HL-60/S4 treated with phorbol 12-myristate 13-acetate at 8.2 ng/mL for 4 days and 3 days (cell line): ENCODE data around the gene GSKIP.
"Not testable (repeated sequence)": the region's sequence is repeated elsewhere in the genome, so short reads cannot be mapped to it uniquely, and the experiment has no call there.

Experiments used
- in situ Hi-C: fragments of 300-500 bp; cut with MboI; formaldehyde crosslinking; loops from 2 replicates; pipeline ENCODE4 v1.15.0; 2022; ENCODE audit warnings: low sequenced_read_pairs

The GSKIP gene

DNA sequence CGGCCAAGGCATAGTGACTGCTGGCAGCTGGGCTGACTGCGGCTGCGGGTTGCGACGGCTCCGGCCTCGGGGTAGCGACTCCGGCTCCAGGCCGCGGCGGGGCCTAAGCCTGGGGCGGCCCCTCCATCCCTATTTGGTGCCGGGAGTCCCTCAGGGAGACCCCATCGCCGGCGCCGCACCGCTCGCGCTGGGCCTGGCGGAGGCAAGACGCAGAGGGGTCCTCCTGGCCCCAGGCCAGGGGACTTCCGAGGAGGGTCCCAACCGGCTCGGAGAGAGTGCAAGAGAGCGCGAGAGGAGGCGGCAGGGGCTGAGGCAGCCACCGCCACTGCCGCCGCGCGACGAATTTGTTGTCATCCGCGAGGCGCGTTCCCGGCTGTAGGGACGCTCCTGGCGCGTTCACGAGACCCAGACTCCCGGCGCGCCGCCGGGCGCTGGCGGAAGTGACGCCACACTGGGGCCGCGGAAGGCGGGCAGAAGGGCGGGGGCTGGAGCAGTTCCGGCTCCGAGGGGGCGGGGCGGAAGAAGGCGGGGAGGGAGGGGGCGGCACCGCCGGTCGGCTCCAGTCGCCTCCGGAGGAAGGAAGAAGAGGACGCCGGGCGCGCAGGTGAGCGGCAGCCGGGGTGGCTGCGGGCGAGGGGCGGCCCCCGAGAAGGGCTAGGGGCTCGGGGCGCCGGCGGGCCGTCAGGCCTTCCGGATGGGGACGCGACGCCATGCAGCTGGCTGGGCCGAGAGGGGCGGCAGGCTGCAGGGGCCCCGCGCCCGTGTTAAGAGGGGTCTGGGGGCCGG is at the start of gene GSKIP, which contains the start of gene ATG2B:
Gene GSKIP, plus strand, starts transcription at position 562 of the 786 bp plus-strand sequence. CDS start 18,722 bp downstream, outside the sequence.
Gene ATG2B, minus strand, starts transcription at position 377 of the 786 bp plus-strand sequence. Its CDS starts 365 bp downstream, at position 12.
- in situ Hi-C loops: no loop called here

DNA sequence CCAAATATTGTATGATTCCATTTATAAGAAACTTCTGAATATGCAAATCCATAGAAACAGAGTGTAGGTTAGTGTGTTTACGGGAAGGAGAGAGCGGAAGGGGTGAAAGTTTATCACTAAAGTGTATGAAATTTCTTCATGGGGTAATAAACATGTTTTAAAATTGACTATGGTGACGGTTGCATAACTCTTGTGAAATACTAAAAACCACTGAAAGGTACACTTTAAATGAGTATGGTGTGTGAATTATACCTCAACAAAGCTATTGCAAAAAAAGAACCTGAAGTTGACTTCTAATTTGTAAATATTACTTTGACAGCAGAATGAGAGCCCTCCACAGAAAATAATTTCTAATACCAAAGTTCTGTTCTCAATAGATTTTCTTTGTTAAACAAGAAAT is 47.2 kb upstream of the GSKIP start:
- in situ Hi-C loops: no loop called here

- in situ Hi-C loops: no loop called here
Observed at GRCh38 chr14:96318836-96319235, 44.5 kb upstream of the GSKIP start.

GRCh38 chr14:96320605-96321004 is 42.7 kb upstream of the GSKIP start:
- in situ Hi-C loops: no loop called here

DNA sequence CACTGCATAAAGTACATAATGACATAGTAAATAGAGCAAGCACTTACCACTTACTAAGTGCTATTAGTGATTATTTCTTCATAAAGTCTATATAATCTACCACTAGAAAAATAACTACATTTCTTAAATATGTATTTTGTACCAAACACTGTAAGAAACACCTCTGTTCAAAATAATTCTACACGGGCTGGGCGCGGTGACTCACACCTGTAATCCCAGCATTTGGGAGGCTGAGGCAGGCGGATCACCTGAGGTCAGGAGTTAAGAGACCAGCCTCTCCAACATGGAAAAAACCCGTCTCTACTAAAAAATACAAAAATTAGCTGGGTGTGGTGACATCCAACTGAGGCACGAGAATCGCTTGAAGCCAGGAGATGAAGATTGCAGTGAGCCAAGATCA is 39.1 kb upstream of the GSKIP start:
- in situ Hi-C loops: no loop called here

- in situ Hi-C loops: no loop called here
Observed at GRCh38 chr14:96338551-96338950, 24.8 kb upstream of the GSKIP start.

- in situ Hi-C loops: no loop called here
Observed at GRCh38 chr14:96341323-96341722, 22.0 kb upstream of the GSKIP start.

DNA sequence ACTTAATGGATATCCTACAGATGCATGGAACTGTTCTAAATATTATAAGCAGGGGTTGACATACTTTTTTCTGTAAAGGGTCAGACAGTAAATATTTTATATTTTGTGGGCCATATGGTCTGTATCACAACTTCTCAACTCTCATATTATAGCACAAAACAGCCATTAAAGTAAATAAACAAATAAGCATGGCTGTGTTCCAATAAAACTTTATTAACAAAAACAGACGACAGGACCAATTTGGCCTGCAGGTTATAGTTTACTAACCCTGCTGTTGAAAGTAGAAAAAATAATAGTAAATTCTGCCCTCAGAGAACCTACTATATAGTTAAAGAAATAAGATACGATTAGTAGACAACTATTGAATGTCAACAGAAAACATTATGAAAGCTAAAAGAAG is 17.7 kb upstream of the GSKIP start:
- in situ Hi-C loops: no loop called here

GRCh38 chr14:96347957-96348356 is 15.4 kb upstream of the GSKIP start:
- in situ Hi-C loops: not testable (repeated sequence)

GRCh38 chr14:96349286-96350075 is 13.8 kb upstream of the GSKIP start:
- in situ Hi-C loops: no loop called here

GRCh38 chr14:96351986-96352385 is 11.3 kb upstream of the GSKIP start:
- in situ Hi-C loops: no loop called here

- in situ Hi-C loops: no loop called here
Observed at GRCh38 chr14:96352708-96353107, 10.6 kb upstream of the GSKIP start.

DNA sequence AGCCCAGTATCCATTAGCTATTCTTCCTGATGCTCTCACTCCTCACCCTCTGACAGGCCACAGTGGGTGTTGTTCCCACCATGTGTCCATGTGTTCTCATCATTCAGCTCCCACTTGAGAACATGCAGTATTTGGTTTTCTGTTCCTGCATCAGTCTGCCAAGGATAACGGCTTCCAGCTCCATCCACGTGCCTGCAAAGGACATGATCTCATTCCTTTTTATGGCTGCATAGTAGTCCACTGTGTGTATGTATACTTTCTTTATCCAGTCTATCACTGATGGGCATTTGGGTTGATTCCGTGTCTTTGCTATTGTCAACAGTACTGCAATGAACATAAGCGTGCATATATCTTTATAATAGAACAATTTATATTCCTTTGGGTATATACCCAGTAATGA is 9.1 kb upstream of the GSKIP start:
- in situ Hi-C loops: no loop called here

GRCh38 chr14:96357216-96357615 is 6.1 kb upstream of the GSKIP start:
- in situ Hi-C loops: no loop called here

DNA sequence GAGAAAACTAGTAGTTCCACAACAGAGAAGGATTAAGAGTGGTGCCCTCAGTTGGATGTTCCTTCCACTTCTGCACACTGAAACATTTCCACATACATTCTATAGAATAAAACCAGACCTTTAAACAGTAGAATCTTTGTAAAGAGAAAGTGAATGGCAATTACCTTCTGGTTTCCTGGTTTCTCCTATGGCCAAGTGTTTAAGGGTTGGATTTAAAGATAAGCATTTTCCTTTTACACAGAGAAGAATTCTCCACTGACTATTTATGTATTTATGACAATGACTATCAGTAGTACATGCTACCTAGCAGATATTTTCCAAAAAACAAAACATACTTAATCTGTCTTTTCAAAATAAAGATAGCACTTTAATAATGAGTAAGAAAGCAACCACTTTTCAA is 3.4 kb upstream of the GSKIP start:
- in situ Hi-C loops: no loop called here

DNA sequence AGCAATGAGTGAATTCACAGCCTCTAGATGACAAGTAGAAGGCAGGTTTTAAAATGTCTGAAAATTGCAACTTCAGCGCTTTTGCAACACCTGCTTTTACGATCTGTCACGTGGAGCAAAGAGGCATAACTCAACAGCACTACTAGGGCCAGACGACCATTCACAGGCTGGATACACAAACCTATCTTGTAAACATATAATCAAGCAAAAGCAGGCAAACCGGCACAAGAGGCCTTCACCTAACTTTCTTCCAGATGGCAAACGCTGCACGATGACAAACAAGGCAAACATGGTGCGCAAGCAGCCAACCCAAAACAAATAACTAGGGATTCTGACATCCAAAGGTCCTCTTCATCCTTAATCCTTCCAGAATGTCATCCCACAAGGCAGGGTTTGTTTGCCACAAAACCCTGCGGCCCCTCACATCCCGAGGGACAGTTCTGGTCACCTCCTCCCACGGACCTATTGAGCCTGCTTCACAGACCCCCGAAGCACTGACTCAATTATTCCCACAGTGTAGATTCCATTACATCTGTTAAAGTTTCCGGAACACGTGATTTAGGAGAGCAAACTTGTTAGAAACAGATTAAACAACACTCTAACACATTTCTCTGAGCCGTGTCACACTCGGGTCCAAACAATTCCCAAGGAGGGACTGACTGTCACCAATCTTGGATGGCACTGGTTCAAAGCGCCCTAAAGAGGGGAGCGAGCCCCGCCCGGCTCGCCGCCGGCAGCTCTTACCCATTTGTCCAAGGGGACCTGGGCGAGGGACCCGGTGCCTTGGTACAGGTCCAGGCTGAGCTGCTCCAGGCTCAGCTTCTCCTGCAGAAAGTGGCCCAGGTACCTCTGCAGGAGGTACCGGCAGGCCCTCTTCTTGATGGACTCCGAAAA is 1.0 kb upstream of the GSKIP start:
- in situ Hi-C loops: no loop called here

DNA sequence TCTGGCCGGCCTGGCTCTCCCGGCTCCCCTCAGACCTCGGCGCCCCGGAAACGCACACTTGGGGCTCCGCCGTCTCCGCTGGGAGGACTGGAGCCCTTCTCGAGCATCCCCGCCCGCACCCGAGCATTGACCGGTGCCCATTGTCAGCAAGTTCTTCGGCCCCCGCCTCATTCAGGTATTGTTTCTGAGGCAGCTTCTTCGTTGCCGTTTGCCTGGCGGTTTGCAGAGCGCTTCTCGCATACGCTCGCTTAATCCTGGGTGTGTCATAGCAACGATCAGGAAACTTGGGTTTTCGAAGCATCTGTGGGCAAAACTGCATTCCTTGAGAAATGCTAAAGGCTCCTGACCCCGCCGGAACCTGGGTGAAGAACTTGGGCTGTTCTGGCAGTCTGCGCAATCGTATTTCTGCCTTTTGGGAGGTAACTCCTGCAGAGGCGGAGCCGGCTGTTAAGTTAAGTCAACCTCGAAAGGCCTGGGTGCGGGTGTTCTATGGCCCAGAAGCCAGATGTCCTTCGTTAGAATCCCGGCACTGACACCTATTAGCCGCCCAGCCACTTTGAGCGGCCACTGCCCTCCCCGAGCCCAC is 518 bp downstream of the GSKIP start:
- in situ Hi-C loops: no loop called here

GRCh38 chr14:96364962-96365361 is 1.6 kb downstream of the GSKIP start:
- in situ Hi-C loops: no loop called here

DNA sequence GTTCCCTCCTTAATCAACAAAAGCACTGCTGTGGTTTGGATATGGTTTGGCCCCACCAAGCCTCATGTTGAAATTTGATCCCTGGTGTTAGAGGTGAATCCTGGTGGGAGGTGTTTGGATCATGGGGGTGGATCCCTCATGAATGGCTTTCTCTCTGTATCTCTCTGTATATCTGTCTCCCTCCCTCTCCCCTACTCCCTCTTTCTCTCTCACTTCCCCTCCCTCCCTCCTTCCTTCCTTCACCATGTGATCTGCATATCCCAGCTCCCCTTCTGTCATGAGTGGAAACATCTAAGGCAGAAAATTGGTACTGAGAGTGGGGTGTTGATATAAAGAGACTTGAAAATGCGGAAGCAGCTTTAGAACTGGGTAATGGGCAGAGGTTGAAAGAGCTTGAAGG is 5.2 kb downstream of the GSKIP start:
- in situ Hi-C loops: no loop called here

GRCh38 chr14:96370528-96370927 is 7.2 kb downstream of the GSKIP start:
- in situ Hi-C loops: no loop called here

- in situ Hi-C loops: no loop called here
Observed at GRCh38 chr14:96373538-96373937, 10.2 kb downstream of the GSKIP start.
